Glutamatergic neuron (in vitro differentiated cells): ENCODE data around the gene SREBF2. TPM values are rescaled to one million over a fixed set of nuclear protein-coding genes. Genes with fewer than 3 reads are reported as not detected.

Experiments used
- DNase-seq: peaks from one replicate; pipeline ENCODE4 v3.0.0; 2022
- H3K27ac Mint-ChIP-seq: one replicate; pipeline ENCODE4 v1.8.0; 2020; ENCODE audit warnings: mild to moderate bottlenecking, mixed read lengths, inconsistent platforms; ENCODE audit not compliant: unreplicated experiment
- H3K27me3 Mint-ChIP-seq: one replicate; pipeline ENCODE4 v1.8.0; 2020; ENCODE audit warnings: mild to moderate bottlenecking, moderate library complexity, mixed read lengths, inconsistent platforms; ENCODE audit not compliant: unreplicated experiment
- H3K36me3 Mint-ChIP-seq: one replicate; pipeline ENCODE4 v1.8.0; 2020; ENCODE audit warnings: mild to moderate bottlenecking, mixed read lengths, inconsistent platforms; ENCODE audit not compliant: unreplicated experiment
- H3K4me1 Mint-ChIP-seq: one replicate; pipeline ENCODE4 v1.8.0; 2020; ENCODE audit warnings: mild to moderate bottlenecking, low read depth, mixed read lengths, inconsistent platforms; ENCODE audit not compliant: unreplicated experiment
- H3K4me3 Mint-ChIP-seq: one replicate; pipeline ENCODE4 v1.8.0; 2020; ENCODE audit warnings: mild to moderate bottlenecking, mixed read lengths, inconsistent platforms; ENCODE audit not compliant: unreplicated experiment
- H3K9me3 Mint-ChIP-seq: one replicate; pipeline ENCODE4 v1.8.0; 2020; ENCODE audit warnings: mild to moderate bottlenecking, moderate library complexity, mixed read lengths, inconsistent platforms; ENCODE audit not compliant: unreplicated experiment
- CTCF ChIP-seq: fragments of 200-600 bp; sonication (generic); IDR thresholded peaks from one replicate; pipeline ENCODE4 v1.5.0; 2021; ENCODE audit not compliant: partially characterized antibody, unreplicated experiment
- total RNA-seq: library from RNA; stranded (reverse); fragmentation: NEBNext Ultra II Directional; extraction: Animal tissue kit (Norgen Biotek cat#: 25700); gene quantifications from one replicate; pipeline ENCODE4 v1.2.1, GENCODE V29; 2021; ENCODE audit not compliant: unreplicated experiment

Gene SREBF2
- total RNA-seq, 1 donor from 2014 or later, result 291 TPM

GRCh38 chr22:41825376-41825775 is 7.5 kb upstream of the SREBF2 start:
- DNase-seq, result no peak

GRCh38 chr22:41826021-41826420 is 6.9 kb upstream of the SREBF2 start:
- peaks cover 4% of the 10 kb centered on the region for H3K27me3 Mint-ChIP-seq
- no peak for DNase-seq
- no peak for TF ChIP-seq CTCF
- no peaks in the 10 kb centered on the region for H3K36me3 Mint-ChIP-seq
- H3K4me1 Mint-ChIP-seq, result peaks cover 33% of the 10 kb centered on the region
- peaks cover 16% of the 10 kb centered on the region for H3K9me3 Mint-ChIP-seq
- no peak overlapping the region for H3K27ac Mint-ChIP-seq
- H3K4me3 Mint-ChIP-seq, result no peak overlapping the region

More at GRCh38 chr22:41825376-41825775, 7.5 kb upstream of the SREBF2 start:
- no peak for TF ChIP-seq CTCF
- Mint-ChIP-seq H3K4me3 (peak overlapping the region; percentile 20), H3K9me3 (peaks cover 16% of the 10 kb centered on the region), H3K27ac (no peak overlapping the region), H3K27me3 (peaks cover 4% of the 10 kb centered on the region), H3K36me3 (no peaks in the 10 kb centered on the region), H3K4me1 (peaks cover 39% of the 10 kb centered on the region)

- Mint-ChIP-seq H3K9me3 (peaks cover 12% of the 10 kb centered on the region), H3K36me3 (no peaks in the 10 kb centered on the region), H3K4me3 (no peak overlapping the region), H3K27ac (no peak overlapping the region), H3K27me3 (peaks cover under 1% of the 10 kb centered on the region), H3K4me1 (peaks cover 29% of the 10 kb centered on the region)
- DNase-seq, result no peak
- TF ChIP-seq CTCF, result no peak
Observed at GRCh38 chr22:41826430-41827383, 6.2 kb upstream of the SREBF2 start.

GRCh38 chr22:41827671-41828070 is 5.2 kb upstream of the SREBF2 start:
- no peak for DNase-seq
- Mint-ChIP-seq H3K4me1 (peaks cover 24% of the 10 kb centered on the region), H3K36me3 (no peaks in the 10 kb centered on the region), H3K9me3 (peaks cover 17% of the 10 kb centered on the region), H3K27me3 (peaks cover 6% of the 10 kb centered on the region), H3K4me3 (no peak overlapping the region), H3K27ac (no peak overlapping the region)
- no peak for TF ChIP-seq CTCF

GRCh38 chr22:41828516-41828915 is 4.4 kb upstream of the SREBF2 start:
- Mint-ChIP-seq H3K27ac (peak overlapping the region; percentile 77), H3K36me3 (no peaks in the 10 kb centered on the region), H3K27me3 (peaks cover 7% of the 10 kb centered on the region), H3K9me3 (peaks cover 16% of the 10 kb centered on the region), H3K4me1 (peaks cover 24% of the 10 kb centered on the region), H3K4me3 (peak overlapping the region; percentile 75)
- DNase-seq, result peak; percentile 31
- no peak for TF ChIP-seq CTCF
